ENCODE measurements around the gene PPP1R14C. TPM values are rescaled to one million over a fixed set of nuclear protein-coding genes. Genes with fewer than 3 reads are reported as not detected.

The PPP1R14C gene
- polyA plus RNA-seq, 3 donors = 0.11 TPM; not detected in 2

- H3K36me3 Mint-ChIP-seq = no peaks in the 10 kb centered on the region
- H3K9me3 Mint-ChIP-seq = peaks cover 0 to 2% (median 0%) of the 10 kb centered on the region in 7 donors
- H3K9me3 ChIP-seq (replicated peaks in 1 of 2; ENCODE audit: control insufficient read depth in 1 of 2, insufficient read depth in 1 of 2, low read length in 2 of 2) = no peaks in the 10 kb centered on the region
- H2AFZ ChIP-seq (ENCODE audit: insufficient read depth, low read depth, low read length, poor library complexity, severe bottlenecking) = no peak overlapping the region
- DNase-seq = no peak
- no peak overlapping the region for H3K27ac ChIP-seq (ENCODE audit: low read depth in 1 of 2, low read length in 2 of 2)
- H3K27me3 ChIP-seq (ENCODE audit: control insufficient read depth in 2 of 2, insufficient read depth in 2 of 2, low read length in 2 of 2) = no peaks in the 10 kb centered on the region
- no peak overlapping the region for H3K4me3 Mint-ChIP-seq
- no peaks in the 10 kb centered on the region for H3K4me1 Mint-ChIP-seq
- no peak overlapping the region for H3K4me3 ChIP-seq (replicated peaks in 1 of 3; ENCODE audit: low read depth in 2 of 3, low read length in 3 of 3)
- no peaks in the 10 kb centered on the region for H4K20me1 ChIP-seq (ENCODE audit: insufficient read depth, low read length)
- intact Hi-C loops (cut with micrococcal nuclease) = no loop called here
- H3K79me2 ChIP-seq (ENCODE audit: insufficient read depth, low read length) = no peaks in the 10 kb centered on the region
- no peaks in the 10 kb centered on the region for H3K4me1 ChIP-seq (ENCODE audit: control insufficient read depth in 1 of 2, insufficient read depth in 2 of 2, low read length in 2 of 2)
- no peak overlapping the region for H3K27ac Mint-ChIP-seq
- no peak overlapping the region for H3K4me2 ChIP-seq (replicated peaks; ENCODE audit: extremely low read depth, low read length, poor library complexity, severe bottlenecking)
- H3K36me3 ChIP-seq (replicated peaks in 1 of 2; ENCODE audit: control insufficient read depth in 1 of 2, insufficient read depth in 2 of 2, low read length in 2 of 2) = no peaks in the 10 kb centered on the region
- TF ChIP-seq, protein P1, sequence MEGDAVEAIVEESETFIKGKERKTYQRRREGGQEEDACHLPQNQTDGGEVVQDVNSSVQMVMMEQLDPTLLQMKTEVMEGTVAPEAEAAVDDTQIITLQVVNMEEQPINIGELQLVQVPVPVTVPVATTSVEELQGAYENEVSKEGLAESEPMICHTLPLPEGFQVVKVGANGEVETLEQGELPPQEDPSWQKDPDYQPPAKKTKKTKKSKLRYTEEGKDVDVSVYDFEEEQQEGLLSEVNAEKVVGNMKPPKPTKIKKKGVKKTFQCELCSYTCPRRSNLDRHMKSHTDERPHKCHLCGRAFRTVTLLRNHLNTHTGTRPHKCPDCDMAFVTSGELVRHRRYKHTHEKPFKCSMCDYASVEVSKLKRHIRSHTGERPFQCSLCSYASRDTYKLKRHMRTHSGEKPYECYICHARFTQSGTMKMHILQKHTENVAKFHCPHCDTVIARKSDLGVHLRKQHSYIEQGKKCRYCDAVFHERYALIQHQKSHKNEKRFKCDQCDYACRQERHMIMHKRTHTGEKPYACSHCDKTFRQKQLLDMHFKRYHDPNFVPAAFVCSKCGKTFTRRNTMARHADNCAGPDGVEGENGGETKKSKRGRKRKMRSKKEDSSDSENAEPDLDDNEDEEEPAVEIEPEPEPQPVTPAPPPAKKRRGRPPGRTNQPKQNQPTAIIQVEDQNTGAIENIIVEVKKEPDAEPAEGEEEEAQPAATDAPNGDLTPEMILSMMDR (IDR thresholded peaks at IDR 0.05) = no peak
- 89% methylated on average over 7 of the region's 8 CpGs for WGBS (ENCODE audit: insufficient coverage)
- H3K9ac ChIP-seq (ENCODE audit: insufficient read depth, low read length, poor library complexity, severe bottlenecking) = no peak overlapping the region
- H3K27me3 Mint-ChIP-seq (ENCODE audit: low read depth in 3 of 3) = peaks cover 0 to 7% (median 1%) of the 10 kb centered on the region in 3 donors
Measured at GRCh38 chr6:150176152-150176551, 33.3 kb downstream of the PPP1R14C start.

DNA sequence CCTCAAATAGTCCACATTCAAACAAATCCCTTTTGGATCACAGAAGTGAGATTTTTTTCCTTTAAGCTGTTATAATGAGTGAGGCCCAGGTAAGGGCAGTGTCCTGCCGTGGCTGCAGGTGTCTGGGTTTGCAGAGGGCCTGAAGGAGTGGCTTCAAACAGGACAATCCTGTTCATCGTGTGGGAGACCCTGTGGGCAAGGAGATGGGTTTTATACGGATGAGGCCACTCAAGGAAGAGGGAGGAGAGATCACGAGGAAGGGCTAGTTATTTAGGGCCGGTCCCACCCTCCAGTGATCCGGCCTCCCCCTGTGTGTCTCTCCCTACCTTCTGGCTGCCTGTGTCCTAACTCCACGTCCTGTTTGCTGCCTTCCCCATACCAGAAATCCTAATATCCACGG lies 33.8 kb downstream of the PPP1R14C start:
- WGBS (ENCODE audit: insufficient coverage) = 89% methylated on average over 2 of the region's 8 CpGs
- Histone ChIP-seq H3K4me3 (replicated peaks in 1 of 3; ENCODE audit: low read depth in 2 of 3, low read length in 3 of 3) (no peak overlapping the region), H3K9ac (ENCODE audit: insufficient read depth, low read length, poor library complexity, severe bottlenecking) (no peak overlapping the region), H3K27me3 (ENCODE audit: control insufficient read depth in 2 of 2, insufficient read depth in 2 of 2, low read length in 2 of 2) (no peaks in the 10 kb centered on the region), H4K20me1 (ENCODE audit: insufficient read depth, low read length) (no peaks in the 10 kb centered on the region), H3K27ac (ENCODE audit: low read depth in 1 of 2, low read length in 2 of 2) (no peak overlapping the region), H3K4me1 (ENCODE audit: control insufficient read depth in 1 of 2, insufficient read depth in 2 of 2, low read length in 2 of 2) (no peaks in the 10 kb centered on the region), H3K9me3 (replicated peaks in 1 of 2; ENCODE audit: control insufficient read depth in 1 of 2, insufficient read depth in 1 of 2, low read length in 2 of 2) (no peaks in the 10 kb centered on the region), H3K79me2 (ENCODE audit: insufficient read depth, low read length) (no peaks in the 10 kb centered on the region), H3K4me2 (replicated peaks; ENCODE audit: extremely low read depth, low read length, poor library complexity, severe bottlenecking) (no peak overlapping the region), H3K36me3 (replicated peaks in 1 of 2; ENCODE audit: control insufficient read depth in 1 of 2, insufficient read depth in 2 of 2, low read length in 2 of 2) (no peaks in the 10 kb centered on the region), H2AFZ (ENCODE audit: insufficient read depth, low read depth, low read length, poor library complexity, severe bottlenecking) (no peak overlapping the region)
- no peaks in the 10 kb centered on the region for H3K36me3 Mint-ChIP-seq
- H3K27me3 Mint-ChIP-seq (ENCODE audit: low read depth in 3 of 3) = peaks cover 0 to 7% (median 1%) of the 10 kb centered on the region in 3 donors
- no peak overlapping the region for H3K4me3 Mint-ChIP-seq
- peaks cover 0 to 2% (median 0%) of the 10 kb centered on the region in 7 donors for H3K9me3 Mint-ChIP-seq
- intact Hi-C loops (cut with micrococcal nuclease) = no loop called here
- H3K4me1 Mint-ChIP-seq = no peaks in the 10 kb centered on the region
- TF ChIP-seq, protein P1 (IDR thresholded peaks at IDR 0.05) = no peak
- no peak overlapping the region for H3K27ac Mint-ChIP-seq
- no peak for DNase-seq
